Spleen (tissue), 11 donors: ENCODE measurements around the gene ZBTB8OS. TPM values are rescaled to one million over a fixed set of nuclear protein-coding genes. Genes with fewer than 3 reads are reported as not detected.
"Not testable (repeated sequence)": the region's sequence is repeated elsewhere in the genome, so short reads cannot be mapped to it uniquely, and the experiment has no call there.

Source experiments
- DNase-seq: peaks from one replicate; pipeline ENCODE4 v3.0.0-alpha.2; 2020
- H3K27ac ChIP-seq, 8 donors: fragments of 200-600 bp; sonication (generic) in 7 of 8; 1 replicate in 4 of 8; 2 replicates in 4 of 8; pipeline versions ENCODE4 v1.5.0 to v1.8.0; 2016 to 2021; ENCODE audit warnings: inconsistent platforms in 4 of 8, mild to moderate bottlenecking in 4 of 8, moderate library complexity in 1 of 8
- H3K27me3 ChIP-seq, 7 donors: fragments of 200-600 bp; sonication (generic) in 6 of 7; replicated peaks in 1 of 7; 1 replicate in 4 of 7; 2 replicates in 3 of 7; pipeline versions ENCODE4 v1.5.0 to v1.8.0; 2016 to 2021; ENCODE audit warnings: inconsistent platforms in 3 of 7, mild to moderate bottlenecking in 1 of 7
- H3K36me3 ChIP-seq, 6 donors: fragments of 200-600 bp; sonication (generic) in 5 of 6; 1 replicate in 4 of 6; 2 replicates in 2 of 6; pipeline versions ENCODE4 v1.5.0 to v1.8.0; 2016 to 2021; ENCODE audit warnings: inconsistent platforms in 2 of 6
- H3K4me1 ChIP-seq, 6 donors: fragments of 200-600 bp; sonication (generic) in 5 of 6; 1 replicate in 3 of 6; 2 replicates in 3 of 6; pipeline versions ENCODE4 v1.5.0 to v1.8.0; 2016 to 2021; ENCODE audit warnings: inconsistent platforms in 3 of 6
- H3K4me3 ChIP-seq, 8 donors: fragments of 200-600 bp; sonication (generic) in 7 of 8; 1 replicate in 4 of 8; 2 replicates in 4 of 8; pipeline versions ENCODE4 v1.5.0 to v1.8.0; 2016 to 2021; ENCODE audit warnings: inconsistent platforms in 4 of 8, mild to moderate bottlenecking in 4 of 8, moderate library complexity in 2 of 8
- H3K9me3 ChIP-seq, 8 donors: fragments of 200-600 bp; sonication (generic) in 7 of 8; 1 replicate in 4 of 8; 2 replicates in 4 of 8; pipeline versions ENCODE4 v1.5.0 to v1.8.0; 2016 to 2021; ENCODE audit warnings: inconsistent platforms in 4 of 8
- CTCF ChIP-seq, 11 experiments: fragments of 200-600 bp in 7 of 11; fragments of 450-650 bp in 4 of 11; sonication (generic) in 4 of 11; IDR thresholded peaks in 8 of 11; conservative IDR thresholded peaks in 3 of 11; 1 replicate in 7 of 11; 2 replicates in 4 of 11; pipeline versions ENCODE4 v1.4.0 to v1.8.0; 2016 to 2021; ENCODE audit warnings: antibody characterized with exemption in 11 of 11, inconsistent platforms in 4 of 11, mild to moderate bottlenecking in 1 of 11
- POLR2A ChIP-seq, 3 donors: fragments of 450-650 bp; IDR thresholded peaks; one replicate each; pipeline ENCODE4 v1.5.1; 2017; ENCODE audit warnings: antibody characterized with exemption in 3 of 3, mild to moderate bottlenecking in 1 of 3
- POLR2AphosphoS5 ChIP-seq, 3 donors: sonication (generic); formaldehyde crosslinking; IDR thresholded peaks; one replicate each; pipeline ENCODE4 v1.5.1; 2017; ENCODE audit warnings: antibody characterized with exemption in 3 of 3
- WGBS, 5 donors: extraction: QIAGEN DNeasy Blood & Tissue Kit in 3 of 5; methylation state at CpG; one replicate each; pipeline versions ENCODE4 v1.1.5 to v1.1.7; 2013 to 2018; 5-methylcytosine and 5-hydroxymethylcytosine counted together
- intact Hi-C: fragments of 100-400 bp; cut with DNase I; formaldehyde crosslinking; loops from one replicate; pipeline ENCODE4 v1.15.0; 2023; ENCODE audit warnings: low total_unique reads
- polyA plus RNA-seq, 3 donors: library from polyadenylated mRNA; stranded (reverse); fragments of 200-250 nt; gene quantifications; one replicate each; pipeline ENCODE4 v1.2.1, GENCODE V29; 2013
- total RNA-seq, 7 donors: library from RNA; depleted of rRNA in 3 of 7; stranded (reverse); fragments of >200 nt in 3 of 7; fragmentation: NEBNext Ultra II Directional in 4 of 7; extraction: Animal tissue kit (Norgen Biotek cat#: 25700) in 4 of 7; gene quantifications; one replicate each; pipeline versions ENCODE4 v1.1.0 to v1.2.1, GENCODE V29; 2016 to 2021
- donor health status: healthy with polysubstance abuse.
- donor health status: DM: no; HTN: no; CAD: no; lungs with moderate emphysema.
- donor health status: DM: no; HTN: no; CAD: no.
- donor health status: Bipolar disorder and iron deficiency.
- donor health status: healthy.
- donor health status: DM: no; HTN: no; CAD: no.
- donor health status: DM: yes; HTN: yes; CAD: no.

Gene ZBTB8OS
- total and polyA plus RNA-seq, 10 donors = 26.7 to 70.5 (median 40.3) TPM

GRCh38 chr1:32683397-32683796, 33.0 kb upstream of the ZBTB8OS start:
- Histone ChIP-seq H3K27me3 (no peaks in the 10 kb centered on the region), H3K27ac (peak overlapping the region in 1 of 8 donors; percentile 5), H3K36me3 (peaks cover 3 to 89% (median 67%) of the 10 kb centered on the region in 6 donors), H3K4me1 (peaks cover 0 to 8% (median 0%) of the 10 kb centered on the region in 6 donors), H3K4me3 (no peak overlapping the region), H3K9me3 (no peaks in the 10 kb centered on the region)
- 82 to 89% (median 88%) methylated on average over 3 of the region's 3 CpGs for WGBS, 5 donors
- no peak for TF ChIP-seq POLR2A (IDR thresholded peaks at IDR 0.05)
- no peak for TF ChIP-seq POLR2AphosphoS5 (IDR thresholded peaks at IDR 0.05)
- TF ChIP-seq CTCF (IDR thresholded peaks at IDR 0.05 in 8 of 11, conservative IDR thresholded peaks at IDR 0.05 in 3 of 11) = no peak
- intact Hi-C loops = no loop called here
- DNase-seq = no peak

- Histone ChIP-seq H3K4me3 (no peak overlapping the region), H3K27me3 (no peaks in the 10 kb centered on the region), H3K27ac (peak overlapping the region in 2 of 8 donors; percentile 0 to 6), H3K36me3 (peaks cover 3 to 100% (median 79%) of the 10 kb centered on the region in 6 donors), H3K9me3 (no peaks in the 10 kb centered on the region), H3K4me1 (peaks cover 0 to 8% (median 0%) of the 10 kb centered on the region in 6 donors)
- whole genome bisulfite sequencing, 5 donors = 78 to 87% (median 85%) methylated on average over 3 of the region's 3 CpGs
- TF ChIP-seq POLR2A (IDR thresholded peaks at IDR 0.05) (no peak), CTCF (IDR thresholded peaks at IDR 0.05 in 8 of 11, conservative IDR thresholded peaks at IDR 0.05 in 3 of 11) (no peak), POLR2AphosphoS5 (IDR thresholded peaks at IDR 0.05) (no peak)
- DNase-seq = peak; percentile 1
- intact Hi-C loops = no loop called here
Measured at GRCh38 chr1:32681999-32682398, 31.6 kb upstream of the ZBTB8OS start.

GRCh38 chr1:32681509-32681908, 31.2 kb upstream of the ZBTB8OS start:
- WGBS, 5 donors = 64 to 90% (median 85%) methylated on average over 2 of the region's 2 CpGs
- peaks cover 3 to 100% (median 81%) of the 10 kb centered on the region in 6 donors for H3K36me3 ChIP-seq
- peaks cover 0 to 8% (median 0%) of the 10 kb centered on the region in 6 donors for H3K4me1 ChIP-seq
- H3K27ac ChIP-seq = peak overlapping the region in 2 of 8 donors; percentile 0 to 6
- TF ChIP-seq POLR2AphosphoS5 (IDR thresholded peaks at IDR 0.05) (no peak), POLR2A (IDR thresholded peaks at IDR 0.05) (no peak), CTCF (IDR thresholded peaks at IDR 0.05 in 8 of 11, conservative IDR thresholded peaks at IDR 0.05 in 3 of 11) (no peak)
- no peaks in the 10 kb centered on the region for H3K9me3 ChIP-seq
- no peak for DNase-seq
- H3K4me3 ChIP-seq = no peak overlapping the region
- intact Hi-C loops = no loop called here
- H3K27me3 ChIP-seq = no peaks in the 10 kb centered on the region

GRCh38 chr1:32680642-32681041, 30.3 kb upstream of the ZBTB8OS start:
- Histone ChIP-seq H3K27ac (no peak overlapping the region), H3K4me1 (peaks cover 0 to 8% (median 0%) of the 10 kb centered on the region in 6 donors)
- TF ChIP-seq CTCF (IDR thresholded peaks at IDR 0.05 in 8 of 11, conservative IDR thresholded peaks at IDR 0.05 in 3 of 11) (no peak), POLR2A (IDR thresholded peaks at IDR 0.05) (no peak), POLR2AphosphoS5 (IDR thresholded peaks at IDR 0.05) (no peak)

GRCh38 chr1:32679993-32680392, 29.6 kb upstream of the ZBTB8OS start:
- WGBS, 5 donors = 40 to 56% (median 52%) methylated on average over 4 of the region's 4 CpGs
- DNase-seq, H3K4me3 ChIP-seq, intact Hi-C loops, H3K27me3 ChIP-seq, H3K27ac ChIP-seq, H3K4me1 ChIP-seq, H3K9me3 ChIP-seq: not testable (repeated sequence)
- peaks cover 3 to 100% (median 82%) of the 10 kb centered on the region in 6 donors for H3K36me3 ChIP-seq

More at GRCh38 chr1:32680642-32681041, 30.3 kb upstream of the ZBTB8OS start:
- no peak for DNase-seq
- H3K9me3 ChIP-seq = no peaks in the 10 kb centered on the region
- intact Hi-C loops = no loop called here
- H3K4me3 ChIP-seq = no peak overlapping the region
- 84 to 93% (median 88%) methylated on average over 1 of the region's 1 CpG for WGBS, 5 donors
- H3K36me3 ChIP-seq = peaks cover 3 to 100% (median 82%) of the 10 kb centered on the region in 6 donors
- no peaks in the 10 kb centered on the region for H3K27me3 ChIP-seq
